Hepatocyte (in vitro differentiated cells): ENCODE results near the gene RIT1. TPM values are rescaled to one million over a fixed set of nuclear protein-coding genes. Genes with fewer than 3 reads are reported as not detected.

Experiments used
- DNase-seq: peaks from one replicate; pipeline ENCODE4 v3.0.0-alpha.2; 2016; ENCODE audit warnings: low spot score
- H2AFZ ChIP-seq: fragments of 200-600 bp; sonication (generic); 2 replicates; pipeline ENCODE4 v1.6.0; 2016; ENCODE audit warnings: antibody characterized with exemption, mild to moderate bottlenecking
- H3K27ac ChIP-seq: fragments of 200-600 bp; sonication (generic); 2 replicates; pipeline ENCODE4 v1.5.1; 2016; ENCODE audit warnings: mild to moderate bottlenecking
- H3K27me3 ChIP-seq: fragments of 200-600 bp; sonication (generic); 2 replicates; pipeline ENCODE4 v1.6.1; 2016
- H3K36me3 ChIP-seq: fragments of 200-600 bp; sonication (generic); replicated peaks from 2 replicates; pipeline ENCODE4 v1.5.1; 2016; ENCODE audit warnings: low read depth; ENCODE audit not compliant: insufficient read depth
- H3K4me1 ChIP-seq: fragments of 200-600 bp; sonication (generic); 2 replicates; pipeline ENCODE4 v1.5.1; 2016; ENCODE audit warnings: mild to moderate bottlenecking, moderate library complexity; ENCODE audit not compliant: insufficient read depth
- H3K4me2 ChIP-seq: fragments of 200-600 bp; sonication (generic); 2 replicates; pipeline ENCODE4 v1.6.0; 2016
- H3K4me3 ChIP-seq: fragments of 200-600 bp; sonication (generic); 2 replicates; pipeline ENCODE4 v1.5.1; 2016; ENCODE audit warnings: mild to moderate bottlenecking
- H3K79me2 ChIP-seq: fragments of 200-600 bp; sonication (generic); 2 replicates; pipeline ENCODE4 v1.6.0; 2017; ENCODE audit warnings: mild to moderate bottlenecking
- H3K9me2 ChIP-seq: fragments of 200-600 bp; sonication (generic); replicated peaks from 2 replicates; pipeline ENCODE4 v1.6.0; 2017; ENCODE audit warnings: mild to moderate bottlenecking; ENCODE audit not compliant: insufficient read depth
- H3K9me3 ChIP-seq: fragments of 200-600 bp; sonication (generic); 2 replicates; pipeline ENCODE4 v1.5.1; 2016; ENCODE audit warnings: low read depth, mild to moderate bottlenecking
- H4K20me1 ChIP-seq: fragments of 200-600 bp; sonication (generic); 2 replicates; pipeline ENCODE4 v1.6.0; 2016; ENCODE audit warnings: mild to moderate bottlenecking; ENCODE audit not compliant: insufficient read depth, poor library complexity, severe bottlenecking
- EZH2 ChIP-seq: fragments of 200-600 bp; sonication (generic); IDR thresholded peaks from 2 replicates; pipeline ENCODE4 v1.6.1; 2016; ENCODE audit warnings: antibody characterized with exemption, mild to moderate bottlenecking, borderline replicate concordance
- EZH2phosphoT487 ChIP-seq: fragments of 200-600 bp; sonication (generic); IDR thresholded peaks from one replicate; pipeline ENCODE4 v1.6.1; 2018; ENCODE audit warnings: antibody characterized with exemption, mild to moderate bottlenecking, low read depth, moderate library complexity; ENCODE audit not compliant: unreplicated experiment, severe bottlenecking
- WGBS: methylation state at CpG from one replicate; pipeline ENCODE4 v1.1.6; 2016; ENCODE audit warnings: low lambda C conversion rate; ENCODE audit errors: missing lambda C conversion rate; 5-methylcytosine and 5-hydroxymethylcytosine counted together
- polyA plus RNA-seq: library from polyadenylated mRNA; unstranded; fragments of >200 nt; fragmentation: Nextera tagmentation; extraction: Ambion mirVana; gene quantifications from 2 replicates; pipeline ENCODE4 v1.2.1, GENCODE V29; 2016
- total RNA-seq: library from RNA; depleted of rRNA; stranded (reverse); fragments of >200 nt; gene quantifications from 2 replicates; pipeline ENCODE4 v1.2.3, GENCODE V29; 2014
- TF ChIP-seq, protein P1 (sequence below): fragments of 200-600 bp; sonication (generic); IDR thresholded peaks from 2 replicates; pipeline ENCODE4 v1.5.1; 2016; ENCODE audit warnings: antibody characterized with exemption, mild to moderate bottlenecking; ENCODE audit not compliant: poor library complexity

The RIT1 gene, protein sequence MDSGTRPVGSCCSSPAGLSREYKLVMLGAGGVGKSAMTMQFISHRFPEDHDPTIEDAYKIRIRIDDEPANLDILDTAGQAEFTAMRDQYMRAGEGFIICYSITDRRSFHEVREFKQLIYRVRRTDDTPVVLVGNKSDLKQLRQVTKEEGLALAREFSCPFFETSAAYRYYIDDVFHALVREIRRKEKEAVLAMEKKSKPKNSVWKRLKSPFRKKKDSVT
- total RNA-seq, result 23.8 and 33.5 TPM in 2 replicates
- polyA plus RNA-seq, result 17.6 and 21.9 TPM in 2 replicates

DNA sequence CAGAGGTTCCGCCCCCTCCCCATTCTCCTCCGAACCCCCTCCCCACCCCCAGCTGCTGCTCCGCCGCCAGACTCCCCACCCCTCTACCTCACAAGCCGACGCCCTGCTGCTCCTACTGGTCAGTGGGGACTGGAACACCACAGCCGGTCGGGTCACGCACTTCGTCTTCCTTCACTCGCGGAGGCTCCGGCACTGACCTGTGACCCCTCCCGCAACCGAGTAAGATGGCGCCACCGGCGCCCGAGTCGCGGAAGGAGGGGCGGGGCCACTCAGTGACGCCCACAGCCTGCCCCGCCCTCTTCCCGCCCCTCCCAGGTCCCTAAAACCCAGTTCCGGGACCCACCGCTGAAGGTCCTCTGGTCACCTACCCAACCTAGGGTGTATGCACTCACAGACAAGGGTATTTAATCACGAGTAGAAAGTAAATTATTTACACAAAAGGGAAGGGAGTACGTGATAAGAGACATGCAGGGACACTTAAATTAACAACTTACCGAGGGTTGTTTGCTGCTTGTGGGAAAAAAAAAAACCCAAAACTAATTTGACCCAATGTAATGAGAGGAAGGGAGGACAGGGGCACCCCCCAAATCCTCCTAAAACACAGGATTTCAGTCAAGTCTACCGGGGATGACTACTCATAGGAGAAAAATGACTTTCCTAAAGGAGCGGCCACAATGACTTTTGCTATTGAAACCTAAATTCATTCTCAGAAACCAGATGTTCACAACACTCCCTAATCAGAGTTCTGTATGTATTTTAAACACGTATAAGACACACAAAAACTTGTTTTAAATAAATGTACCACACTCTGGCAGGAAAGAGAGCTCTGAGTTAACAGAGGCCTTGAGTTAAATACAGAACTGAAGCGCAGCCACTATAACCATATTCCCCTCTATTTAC lies at the start of gene RIT1:
Gene RIT1 (minus strand): TSS at position 194 of the 900 bp plus-strand sequence. CDS start 588 bp downstream, outside the sequence.
- Histone ChIP-seq H3K9me2 (no peaks in the 10 kb centered on the region), H3K4me1 (peaks cover 7% of the 10 kb centered on the region), H3K27me3 (no peaks in the 10 kb centered on the region), H2AFZ (peak within 1 kb of the TSS; percentile 84), H3K36me3 (peaks cover 2% of the 10 kb centered on the region), H3K4me3 (peak within 1 kb of the TSS; percentile 80), H3K4me2 (peak within 1 kb of the TSS; percentile 82), H3K79me2 (peaks cover 33% of the 10 kb centered on the region), H4K20me1 (no peaks in the 10 kb centered on the region), H3K27ac (peak within 1 kb of the TSS; percentile 95), H3K9me3 (no peaks in the 10 kb centered on the region)
- DNase-seq, result peak; percentile 94
- WGBS, result 9% methylated on average over 31 of the region's 34 CpGs
- no peak for TF ChIP-seq EZH2phosphoT487
- TF ChIP-seq EZH2, result no peak
- TF ChIP-seq, protein P1, sequence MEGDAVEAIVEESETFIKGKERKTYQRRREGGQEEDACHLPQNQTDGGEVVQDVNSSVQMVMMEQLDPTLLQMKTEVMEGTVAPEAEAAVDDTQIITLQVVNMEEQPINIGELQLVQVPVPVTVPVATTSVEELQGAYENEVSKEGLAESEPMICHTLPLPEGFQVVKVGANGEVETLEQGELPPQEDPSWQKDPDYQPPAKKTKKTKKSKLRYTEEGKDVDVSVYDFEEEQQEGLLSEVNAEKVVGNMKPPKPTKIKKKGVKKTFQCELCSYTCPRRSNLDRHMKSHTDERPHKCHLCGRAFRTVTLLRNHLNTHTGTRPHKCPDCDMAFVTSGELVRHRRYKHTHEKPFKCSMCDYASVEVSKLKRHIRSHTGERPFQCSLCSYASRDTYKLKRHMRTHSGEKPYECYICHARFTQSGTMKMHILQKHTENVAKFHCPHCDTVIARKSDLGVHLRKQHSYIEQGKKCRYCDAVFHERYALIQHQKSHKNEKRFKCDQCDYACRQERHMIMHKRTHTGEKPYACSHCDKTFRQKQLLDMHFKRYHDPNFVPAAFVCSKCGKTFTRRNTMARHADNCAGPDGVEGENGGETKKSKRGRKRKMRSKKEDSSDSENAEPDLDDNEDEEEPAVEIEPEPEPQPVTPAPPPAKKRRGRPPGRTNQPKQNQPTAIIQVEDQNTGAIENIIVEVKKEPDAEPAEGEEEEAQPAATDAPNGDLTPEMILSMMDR, result peak; percentile 0

DNA sequence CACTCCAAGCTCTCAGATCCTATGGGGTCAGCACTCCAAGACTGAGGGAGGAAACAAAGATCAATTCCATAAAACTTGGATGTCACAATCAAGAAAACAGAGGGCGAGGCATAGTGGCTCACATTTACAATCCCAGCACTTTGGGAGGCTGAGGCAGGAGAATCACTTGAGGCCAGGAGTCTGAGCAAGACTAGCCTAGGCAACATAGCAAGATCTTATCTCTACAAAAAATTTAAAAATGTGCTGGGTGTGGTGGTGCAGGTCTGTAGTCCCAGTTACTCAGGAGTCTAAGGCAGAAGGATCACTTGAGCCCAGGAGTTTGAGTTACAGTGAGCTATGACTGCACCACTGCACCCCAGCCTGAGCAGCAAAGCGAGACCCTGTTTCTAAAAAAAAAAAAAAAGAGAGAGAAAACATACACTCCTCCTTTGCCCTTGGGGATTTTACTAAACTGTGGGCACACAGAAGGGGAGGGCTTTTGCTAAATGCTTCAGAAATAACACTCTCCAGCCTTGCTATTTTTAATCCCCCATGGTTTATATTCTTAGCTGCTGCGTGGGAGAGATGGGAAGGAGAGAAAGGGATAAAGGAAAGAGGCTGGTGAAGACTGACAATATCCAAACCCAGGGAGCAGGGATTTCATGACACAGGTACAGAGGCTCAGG lies 49.1 kb upstream of the RIT1 start:
- DNase-seq, result no peak
- Histone ChIP-seq H4K20me1 (no peaks in the 10 kb centered on the region), H2AFZ (no peak overlapping the region), H3K36me3 (no peaks in the 10 kb centered on the region), H3K4me1 (no peaks in the 10 kb centered on the region), H3K4me2 (no peak overlapping the region), H3K9me3 (no peaks in the 10 kb centered on the region), H3K79me2 (no peaks in the 10 kb centered on the region), H3K4me3 (no peak overlapping the region), H3K27ac (no peak overlapping the region), H3K9me2 (no peaks in the 10 kb centered on the region), H3K27me3 (no peaks in the 10 kb centered on the region)
- TF ChIP-seq EZH2phosphoT487 (no peak), EZH2 (no peak)
- TF ChIP-seq, protein P1, result no peak
- WGBS, result 84% methylated on average over 3 of the region's 3 CpGs

DNA sequence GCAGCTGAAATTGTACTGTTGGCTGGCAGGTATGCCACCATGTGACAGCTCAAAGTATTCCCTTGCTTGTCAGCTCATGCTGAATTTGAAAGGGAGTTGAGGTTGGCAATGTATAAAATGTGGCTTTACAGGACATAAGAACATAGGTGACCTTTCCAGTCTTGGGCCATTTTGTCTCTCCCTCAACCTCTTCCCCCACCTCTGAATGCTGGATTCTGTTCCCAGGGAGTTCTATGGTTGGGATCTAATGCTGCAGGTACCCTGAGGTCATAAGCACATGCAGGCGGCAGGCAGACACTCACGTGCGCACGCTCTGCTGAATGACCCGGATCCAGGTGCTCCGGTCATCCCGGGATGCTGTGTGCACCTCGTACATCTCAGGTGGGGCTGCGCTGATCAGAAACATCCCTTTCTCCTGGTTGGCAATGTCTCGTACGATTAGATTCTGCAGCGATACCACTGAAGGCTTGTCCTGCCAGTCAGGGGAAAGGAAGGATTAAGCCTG lies 46.3 kb upstream of the RIT1 start:
- no peak overlapping the region for H3K4me3 ChIP-seq
- no peaks in the 10 kb centered on the region for H3K79me2 ChIP-seq
- TF ChIP-seq EZH2phosphoT487 (no peak), EZH2 (no peak)
- TF ChIP-seq, protein P1, result no peak
- H3K27ac ChIP-seq, result no peak overlapping the region
- H3K36me3 ChIP-seq, result no peaks in the 10 kb centered on the region
- DNase-seq, result no peak
- H3K9me2 ChIP-seq, result no peaks in the 10 kb centered on the region
- H3K4me1 ChIP-seq, result no peaks in the 10 kb centered on the region
- no peaks in the 10 kb centered on the region for H3K9me3 ChIP-seq
- no peaks in the 10 kb centered on the region for H4K20me1 ChIP-seq
- WGBS, result 98% methylated on average over 12 of the region's 12 CpGs
- H2AFZ ChIP-seq, result no peak overlapping the region
- H3K4me2 ChIP-seq, result no peak overlapping the region
- H3K27me3 ChIP-seq, result no peaks in the 10 kb centered on the region
